ENCODE data around the gene RPL36. TPM values are rescaled to one million over a fixed set of nuclear protein-coding genes. Genes with fewer than 3 reads are reported as not detected.

Gene RPL36
- total and polyA plus RNA-seq, 7 donors: 593 to 2,228 (median 1,408) TPM

DNA sequence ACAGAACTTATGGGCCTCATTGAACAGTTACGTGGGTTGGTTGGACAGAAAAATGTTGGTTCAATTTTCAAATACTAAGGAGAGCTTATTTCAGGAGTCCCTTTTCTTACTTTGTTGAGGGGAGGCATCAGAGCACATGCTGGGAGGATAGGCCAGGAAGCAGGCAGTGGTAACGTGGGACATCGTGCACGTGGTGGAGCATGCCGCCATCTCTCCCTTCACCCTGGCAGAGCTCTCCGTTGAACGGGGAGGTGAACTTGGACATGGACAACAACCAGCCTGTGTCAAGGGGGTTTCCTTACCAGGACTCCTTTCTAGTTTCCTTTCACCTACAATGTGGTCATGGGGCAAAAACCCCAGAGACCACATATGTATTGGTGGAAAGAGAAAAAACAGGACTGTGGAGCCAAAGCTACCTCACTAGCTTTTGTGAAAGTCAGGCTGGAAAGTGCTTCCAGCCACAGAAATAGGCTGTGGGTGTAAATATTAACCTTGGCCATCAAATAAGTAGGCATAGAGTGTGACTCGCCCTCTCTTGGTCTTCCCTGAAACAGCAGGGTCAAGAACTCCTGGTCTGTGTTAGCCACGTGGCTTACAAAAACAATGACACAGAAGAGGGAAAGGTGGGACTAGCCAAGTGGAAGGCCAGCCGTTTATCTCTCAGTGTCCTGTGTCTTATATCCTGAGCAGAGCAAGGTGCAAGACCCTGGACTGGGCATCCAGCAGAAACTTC lies 24.1 kb upstream of the RPL36 start:
- Histone ChIP-seq H3K36me3 (peaks cover 55 to 94% (median 82%) of the 10 kb centered on the region in 4 donors), H3K9me3 (no peaks in the 10 kb centered on the region), H3K27me3 (no peaks in the 10 kb centered on the region), H3K4me1 (no peaks in the 10 kb centered on the region), H3K4me3 (no peak overlapping the region), H3K27ac (no peak overlapping the region)
- TF ChIP-seq POLR2A (IDR thresholded peaks at IDR 0.05) (no peak), EP300 (IDR thresholded peaks at IDR 0.05) (no peak), POLR2AphosphoS5 (IDR thresholded peaks at IDR 0.05) (no peak)
- TF ChIP-seq, protein P1, sequence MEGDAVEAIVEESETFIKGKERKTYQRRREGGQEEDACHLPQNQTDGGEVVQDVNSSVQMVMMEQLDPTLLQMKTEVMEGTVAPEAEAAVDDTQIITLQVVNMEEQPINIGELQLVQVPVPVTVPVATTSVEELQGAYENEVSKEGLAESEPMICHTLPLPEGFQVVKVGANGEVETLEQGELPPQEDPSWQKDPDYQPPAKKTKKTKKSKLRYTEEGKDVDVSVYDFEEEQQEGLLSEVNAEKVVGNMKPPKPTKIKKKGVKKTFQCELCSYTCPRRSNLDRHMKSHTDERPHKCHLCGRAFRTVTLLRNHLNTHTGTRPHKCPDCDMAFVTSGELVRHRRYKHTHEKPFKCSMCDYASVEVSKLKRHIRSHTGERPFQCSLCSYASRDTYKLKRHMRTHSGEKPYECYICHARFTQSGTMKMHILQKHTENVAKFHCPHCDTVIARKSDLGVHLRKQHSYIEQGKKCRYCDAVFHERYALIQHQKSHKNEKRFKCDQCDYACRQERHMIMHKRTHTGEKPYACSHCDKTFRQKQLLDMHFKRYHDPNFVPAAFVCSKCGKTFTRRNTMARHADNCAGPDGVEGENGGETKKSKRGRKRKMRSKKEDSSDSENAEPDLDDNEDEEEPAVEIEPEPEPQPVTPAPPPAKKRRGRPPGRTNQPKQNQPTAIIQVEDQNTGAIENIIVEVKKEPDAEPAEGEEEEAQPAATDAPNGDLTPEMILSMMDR (IDR thresholded peaks at IDR 0.05): no peak
- DNase-seq: no peak
- intact Hi-C loops (cut with DNase I): no loop called here
- 77% methylated on average over 10 of the region's 10 CpGs for WGBS, 2 donors

DNA sequence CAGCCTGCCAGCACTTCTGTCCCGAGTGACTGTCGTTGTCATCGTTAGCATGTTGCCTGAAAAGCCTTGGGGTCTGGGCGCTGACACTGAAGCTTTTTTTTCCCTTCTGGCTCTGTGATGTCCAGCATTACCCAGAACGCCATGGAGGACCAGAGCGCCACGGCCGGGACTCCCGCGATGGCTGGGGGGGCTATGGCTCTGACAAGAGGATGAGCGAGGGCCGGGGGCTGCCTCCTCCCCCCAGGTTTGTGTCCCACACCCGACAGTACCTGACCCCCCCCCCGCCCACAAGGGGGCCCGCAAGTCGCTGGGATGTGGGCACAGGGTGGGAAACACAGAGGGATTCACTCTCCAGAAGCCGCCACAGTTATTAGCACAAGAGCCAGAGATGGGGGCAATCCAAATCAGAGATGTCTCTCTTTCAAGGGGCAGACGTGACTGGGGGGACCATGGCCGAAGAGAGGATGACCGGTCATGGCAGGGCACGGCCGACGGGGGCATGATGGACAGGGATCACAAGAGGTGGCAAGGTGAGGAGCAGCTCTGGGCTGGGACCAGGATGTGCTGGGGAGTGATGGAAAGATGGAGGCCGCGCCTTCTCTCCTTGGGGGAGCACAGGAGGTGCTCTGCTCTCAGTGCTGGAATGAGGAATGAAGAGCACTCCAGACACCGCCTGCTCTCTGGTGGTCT lies 23.0 kb upstream of the RPL36 start:
- TF ChIP-seq EP300 (IDR thresholded peaks at IDR 0.05) (no peak), POLR2AphosphoS5 (IDR thresholded peaks at IDR 0.05) (no peak), POLR2A (IDR thresholded peaks at IDR 0.05) (no peak)
- TF ChIP-seq, protein P1 (IDR thresholded peaks at IDR 0.05): no peak
- Histone ChIP-seq H3K36me3 (peaks cover 44 to 87% (median 71%) of the 10 kb centered on the region in 4 donors), H3K4me1 (no peaks in the 10 kb centered on the region), H3K4me3 (no peak overlapping the region), H3K9me3 (no peaks in the 10 kb centered on the region), H3K27ac (no peak overlapping the region), H3K27me3 (no peaks in the 10 kb centered on the region)
- intact Hi-C loops (cut with DNase I): no loop called here
- DNase-seq: no peak
- 93 to 95% methylated on average over 26 of the region's 26 CpGs for WGBS, 2 donors

DNA sequence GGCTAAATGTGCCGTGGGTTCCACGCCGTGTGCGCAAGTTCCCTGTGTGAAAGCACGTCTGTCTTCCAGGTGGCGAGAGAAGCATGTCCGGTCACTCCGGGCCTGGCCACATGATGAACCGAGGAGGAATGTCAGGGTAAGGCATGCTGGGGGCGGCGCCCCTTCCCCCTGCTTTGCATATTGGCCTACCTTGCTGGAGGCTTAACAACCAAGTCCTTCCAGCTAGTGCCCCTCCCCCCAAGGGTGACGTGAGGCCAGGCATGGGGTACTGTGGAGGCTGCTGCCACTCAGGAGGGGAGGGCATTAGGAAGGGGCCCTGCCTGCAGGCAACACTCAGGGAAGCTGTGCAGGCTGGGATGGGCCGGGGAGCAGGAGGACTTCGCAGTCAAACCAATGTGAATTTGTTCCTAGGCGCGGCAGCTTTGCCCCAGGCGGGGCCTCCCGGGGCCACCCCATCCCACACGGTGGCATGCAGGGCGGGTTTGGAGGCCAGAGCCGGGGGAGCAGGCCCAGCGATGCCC lies 22.3 kb upstream of the RPL36 start:
- intact Hi-C loops (cut with DNase I): no loop called here
- no peaks in the 10 kb centered on the region for H3K4me1 ChIP-seq

DNA sequence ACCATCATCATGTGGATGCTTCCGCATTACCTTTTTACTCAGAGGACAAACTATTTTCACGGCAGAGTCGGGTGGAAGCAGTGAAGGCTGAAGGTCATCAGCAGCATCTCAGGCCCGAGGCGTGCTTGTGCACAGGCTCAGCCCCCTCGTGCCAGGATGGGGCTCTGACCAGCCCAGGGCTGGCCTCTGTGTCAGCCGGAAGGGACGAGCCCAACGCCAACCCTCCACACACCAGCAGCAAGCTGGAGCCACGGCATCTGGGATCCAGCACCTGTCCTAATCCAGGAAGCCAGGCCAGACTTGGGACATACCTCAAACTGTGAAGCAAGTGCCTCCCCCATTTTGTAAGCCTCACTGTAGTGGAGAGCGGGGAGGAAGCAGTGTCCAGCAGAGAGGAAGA lies 20.9 kb upstream of the RPL36 start:
- no peak for DNase-seq
- intact Hi-C loops (cut with DNase I): no loop called here
- TF ChIP-seq EP300 (IDR thresholded peaks at IDR 0.05) (no peak), POLR2A (IDR thresholded peaks at IDR 0.05) (no peak), POLR2AphosphoS5 (IDR thresholded peaks at IDR 0.05) (no peak)
- TF ChIP-seq, protein P1 (IDR thresholded peaks at IDR 0.05): no peak
- no peaks in the 10 kb centered on the region for H3K4me1 ChIP-seq
- WGBS, 2 donors: 84 to 92% methylated on average over 11 of the region's 11 CpGs
- H3K27me3 ChIP-seq: no peaks in the 10 kb centered on the region
- no peak overlapping the region for H3K27ac ChIP-seq
- H3K9me3 ChIP-seq: no peaks in the 10 kb centered on the region
- H3K4me3 ChIP-seq: no peak overlapping the region
- H3K36me3 ChIP-seq: peaks cover 32 to 65% (median 49%) of the 10 kb centered on the region in 4 donors

More for the DNA sequence above, 22.3 kb upstream of the RPL36 start:
- 85 to 88% methylated on average over 22 of the region's 22 CpGs for WGBS, 2 donors
- DNase-seq: no peak
- no peak overlapping the region for H3K27ac ChIP-seq
- TF ChIP-seq, protein P1 (IDR thresholded peaks at IDR 0.05): no peak
- TF ChIP-seq POLR2A (IDR thresholded peaks at IDR 0.05) (no peak), POLR2AphosphoS5 (IDR thresholded peaks at IDR 0.05) (no peak), EP300 (IDR thresholded peaks at IDR 0.05) (no peak)
- H3K9me3 ChIP-seq: no peaks in the 10 kb centered on the region
- no peak overlapping the region for H3K4me3 ChIP-seq
- H3K36me3 ChIP-seq: peaks cover 41 to 79% (median 63%) of the 10 kb centered on the region in 4 donors
- no peaks in the 10 kb centered on the region for H3K27me3 ChIP-seq

Data from sigmoid colon (tissue), 7 donors.